ENCODE data around the gene ATXN7L1.

ATXN7L1 gene

GRCh38 chr7:105806592-105807447 lies 69.6 kb downstream of the ATXN7L1 start:
- FAIRE-seq (peak; percentile 5), DNase-seq (ENCODE audit: insufficient read length) (peak; percentile 47)
- TF ChIP-seq POLR2A (IDR thresholded peaks at IDR 0.05; ENCODE audit: low read depth, low read length) (no peak), POLR2AphosphoS5 (IDR thresholded peaks at IDR 0.05; ENCODE audit: low read depth, low read length) (no peak), TAF1 (IDR thresholded peaks at IDR 0.05; ENCODE audit: borderline replicate concordance, low read depth, low read length) (no peak)

GRCh38 chr7:105805447-105806019 lies 70.9 kb downstream of the ATXN7L1 start:
- TF ChIP-seq TAF1 (IDR thresholded peaks at IDR 0.05; ENCODE audit: borderline replicate concordance, low read depth, low read length) (no peak), POLR2A (IDR thresholded peaks at IDR 0.05; ENCODE audit: low read depth, low read length) (no peak), POLR2AphosphoS5 (IDR thresholded peaks at IDR 0.05; ENCODE audit: low read depth, low read length) (no peak)
- FAIRE-seq (no peak), DNase-seq (ENCODE audit: insufficient read length) (no peak)

- no peak for TF ChIP-seq POLR2AphosphoS5 (IDR thresholded peaks at IDR 0.05; ENCODE audit: low read depth, low read length)
- no peak for TF ChIP-seq POLR2A (IDR thresholded peaks at IDR 0.05; ENCODE audit: low read depth, low read length)
- TF ChIP-seq TAF1 (IDR thresholded peaks at IDR 0.05; ENCODE audit: borderline replicate concordance, low read depth, low read length) = no peak
- DNase-seq (ENCODE audit: insufficient read length) = no peak
- no peak for FAIRE-seq
Observed at GRCh38 chr7:105803429-105803736, 73.0 kb downstream of the ATXN7L1 start.

GRCh38 chr7:105802604-105803428 lies 73.6 kb downstream of the ATXN7L1 start:
- DNase-seq (ENCODE audit: insufficient read length) (no peak), FAIRE-seq (no peak)
- TF ChIP-seq TAF1 (IDR thresholded peaks at IDR 0.05; ENCODE audit: borderline replicate concordance, low read depth, low read length) (no peak), POLR2A (IDR thresholded peaks at IDR 0.05; ENCODE audit: low read depth, low read length) (no peak), POLR2AphosphoS5 (IDR thresholded peaks at IDR 0.05; ENCODE audit: low read depth, low read length) (no peak)

GRCh38 chr7:105800849-105801534 lies 75.4 kb downstream of the ATXN7L1 start:
- TF ChIP-seq POLR2A (IDR thresholded peaks at IDR 0.05; ENCODE audit: low read depth, low read length) (no peak), TAF1 (IDR thresholded peaks at IDR 0.05; ENCODE audit: borderline replicate concordance, low read depth, low read length) (no peak), POLR2AphosphoS5 (IDR thresholded peaks at IDR 0.05; ENCODE audit: low read depth, low read length) (no peak)
- FAIRE-seq (no peak), DNase-seq (ENCODE audit: insufficient read length) (no peak)

DNA sequence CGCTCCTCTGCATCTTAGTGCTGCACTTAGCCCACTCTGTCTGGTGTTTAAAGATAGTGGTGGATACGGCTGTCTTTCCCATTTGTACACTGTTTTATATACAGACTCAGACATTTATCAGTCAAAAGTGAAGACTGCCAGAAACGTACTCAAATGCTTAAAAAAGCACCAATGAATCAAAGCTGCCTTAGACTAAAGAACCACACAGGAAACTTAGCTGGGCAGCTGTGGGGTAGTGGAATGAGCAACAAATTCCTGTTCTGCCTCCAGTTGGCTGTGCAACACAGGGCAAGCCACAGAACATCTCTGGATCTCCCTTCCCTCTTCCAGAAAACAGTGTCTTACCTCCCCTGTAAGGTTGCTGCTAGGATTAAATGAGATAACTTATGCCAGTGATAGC lies 76.0 kb downstream of the ATXN7L1 start:
- TF ChIP-seq POLR2A (IDR thresholded peaks at IDR 0.05; ENCODE audit: low read depth, low read length) (no peak), TAF1 (IDR thresholded peaks at IDR 0.05; ENCODE audit: borderline replicate concordance, low read depth, low read length) (no peak), POLR2AphosphoS5 (IDR thresholded peaks at IDR 0.05; ENCODE audit: low read depth, low read length) (no peak)
- no peak for FAIRE-seq
- peak; percentile 17 for DNase-seq (ENCODE audit: insufficient read length)

DNA sequence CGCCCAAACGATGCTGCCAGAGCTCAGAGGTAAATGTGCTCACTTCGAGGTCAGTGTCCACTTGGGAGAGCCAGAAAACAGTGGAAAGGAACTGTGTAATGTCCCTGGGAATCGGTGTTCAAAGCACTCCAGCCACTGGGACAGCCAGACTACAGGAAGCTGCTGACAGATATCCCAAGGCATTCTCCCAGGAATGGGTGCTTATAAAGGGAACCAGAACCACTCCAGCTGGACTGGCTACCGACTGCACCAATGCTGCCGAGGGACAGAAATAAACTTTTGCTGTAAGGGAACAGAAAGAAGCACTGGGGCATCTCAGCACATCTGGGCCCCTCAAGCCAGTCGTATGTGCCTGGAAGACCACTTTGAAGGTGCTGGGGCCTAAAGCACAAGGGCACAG lies 76.7 kb downstream of the ATXN7L1 start:
- TF ChIP-seq POLR2AphosphoS5 (IDR thresholded peaks at IDR 0.05; ENCODE audit: low read depth, low read length) (no peak), TAF1 (IDR thresholded peaks at IDR 0.05; ENCODE audit: borderline replicate concordance, low read depth, low read length) (no peak), POLR2A (IDR thresholded peaks at IDR 0.05; ENCODE audit: low read depth, low read length) (no peak)
- no peak for FAIRE-seq
- no peak for DNase-seq (ENCODE audit: insufficient read length)

DNA sequence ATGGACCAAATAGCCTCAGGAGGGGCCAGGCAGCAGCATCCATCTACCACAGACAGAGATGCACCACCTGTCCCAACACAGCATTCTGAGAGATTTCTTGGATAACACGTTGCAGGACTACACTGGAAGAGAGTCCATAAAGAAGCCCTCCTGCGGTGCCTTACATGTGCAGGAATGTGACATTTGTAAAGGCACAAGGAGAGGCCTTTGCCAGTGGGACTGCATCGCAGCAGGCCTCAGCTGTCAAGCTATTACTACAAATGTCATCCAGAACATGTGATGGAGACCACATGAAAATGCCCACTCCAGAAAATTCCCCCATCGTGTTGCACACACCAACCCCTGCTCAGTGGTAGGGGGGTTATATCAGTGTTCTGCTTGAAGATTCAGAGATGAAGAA lies 77.4 kb downstream of the ATXN7L1 start:
- no peak for FAIRE-seq
- DNase-seq (ENCODE audit: insufficient read length) = no peak
- TF ChIP-seq TAF1 (IDR thresholded peaks at IDR 0.05; ENCODE audit: borderline replicate concordance, low read depth, low read length) = no peak
- no peak for TF ChIP-seq POLR2A (IDR thresholded peaks at IDR 0.05; ENCODE audit: low read depth, low read length)
- TF ChIP-seq POLR2AphosphoS5 (IDR thresholded peaks at IDR 0.05; ENCODE audit: low read depth, low read length) = no peak

DNA sequence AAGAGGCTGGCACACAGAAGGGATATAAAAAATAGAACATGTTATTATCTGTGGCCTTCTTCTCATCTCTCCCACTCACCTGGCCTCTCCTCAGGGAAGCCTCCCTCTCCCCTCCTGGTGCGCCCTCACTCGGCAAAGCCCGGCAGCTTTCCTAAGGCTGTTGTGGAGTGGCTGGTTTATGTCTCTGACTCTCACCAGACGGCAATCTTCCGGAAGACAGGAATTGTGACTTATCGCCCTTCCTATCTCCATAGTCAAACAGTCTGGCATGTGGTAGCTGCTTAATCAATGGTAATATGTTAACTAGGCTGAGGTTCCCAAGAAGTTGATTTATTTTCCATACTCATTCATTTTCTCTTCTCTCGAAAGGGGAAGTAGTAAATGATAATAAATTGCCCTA lies 78.7 kb downstream of the ATXN7L1 start:
- TF ChIP-seq TAF1 (IDR thresholded peaks at IDR 0.05; ENCODE audit: borderline replicate concordance, low read depth, low read length) = no peak
- no peak for TF ChIP-seq POLR2AphosphoS5 (IDR thresholded peaks at IDR 0.05; ENCODE audit: low read depth, low read length)
- TF ChIP-seq POLR2A (IDR thresholded peaks at IDR 0.05; ENCODE audit: low read depth, low read length) = no peak
- no peak for FAIRE-seq
- no peak for DNase-seq (ENCODE audit: insufficient read length)

GRCh38 chr7:105796365-105796764 lies 80.0 kb downstream of the ATXN7L1 start:
- FAIRE-seq = no peak
- no peak for DNase-seq (ENCODE audit: insufficient read length)
- TF ChIP-seq POLR2AphosphoS5 (IDR thresholded peaks at IDR 0.05; ENCODE audit: low read depth, low read length) (no peak), POLR2A (IDR thresholded peaks at IDR 0.05; ENCODE audit: low read depth, low read length) (no peak), TAF1 (IDR thresholded peaks at IDR 0.05; ENCODE audit: borderline replicate concordance, low read depth, low read length) (no peak)
